GM19099 (cell line): ENCODE results near the gene VPS33B.

Source experiments
- POLR2A ChIP-seq: IDR thresholded peaks from 3 replicates; pipeline ENCODE4 v1.6.1; 2011; ENCODE audit warnings: low read depth; ENCODE audit not compliant: insufficient read length; ENCODE audit errors: extremely low read depth

The VPS33B gene

DNA sequence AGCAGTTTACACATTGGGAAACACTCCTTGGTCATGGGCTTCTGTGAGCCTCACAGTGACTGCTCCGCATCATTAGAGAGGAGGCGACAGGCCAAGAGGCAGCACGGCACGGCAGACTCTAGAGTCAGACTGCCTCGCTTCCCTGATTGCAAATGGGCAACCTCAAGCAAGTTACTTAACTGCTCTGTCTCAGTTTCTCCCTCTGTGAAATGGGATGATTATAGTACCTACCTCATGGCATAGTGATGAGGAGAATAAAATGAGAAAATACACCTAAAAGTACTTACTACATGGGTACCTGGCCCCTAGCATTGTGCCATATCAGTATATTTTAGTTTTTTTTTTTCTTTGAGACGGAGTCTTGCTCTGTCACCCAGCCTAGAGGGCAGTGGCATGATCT, 71.7 kb downstream of the VPS33B start:
- TF ChIP-seq POLR2A: no peak

DNA sequence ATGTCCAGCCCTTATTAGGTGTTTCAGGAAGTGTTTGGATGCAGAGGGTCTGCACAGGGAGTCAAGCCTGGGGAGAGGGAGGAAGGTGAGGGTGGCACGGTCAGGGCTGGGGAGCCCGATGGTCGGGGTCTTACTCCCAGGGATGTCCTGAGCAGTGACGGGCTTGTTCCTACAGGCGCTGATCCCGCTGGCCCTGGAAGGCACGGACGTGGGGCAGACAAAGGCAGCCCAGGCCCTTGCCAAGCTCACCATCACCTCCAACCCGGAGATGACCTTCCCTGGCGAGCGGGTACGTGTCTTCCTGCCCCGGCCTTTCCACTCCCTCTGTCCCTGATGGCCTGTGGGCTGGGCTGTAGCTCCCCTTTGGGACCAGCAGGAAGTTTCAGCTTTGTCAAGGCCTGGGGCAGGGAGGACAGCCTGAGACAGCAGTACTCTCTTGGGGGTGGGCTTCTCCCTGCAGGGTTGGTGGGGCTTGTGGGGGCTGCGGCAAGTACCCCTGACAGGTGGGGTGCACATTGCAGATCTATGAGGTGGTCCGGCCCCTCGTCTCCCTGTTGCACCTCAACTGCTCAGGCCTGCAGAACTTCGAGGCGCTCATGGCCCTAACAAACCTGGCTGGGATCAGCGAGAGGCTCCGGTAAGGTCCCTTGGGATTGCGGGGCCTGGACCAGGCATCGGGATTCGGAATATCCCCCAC, 72.3 kb downstream of the VPS33B start:
- TF ChIP-seq POLR2A: no peak
